K562 (cell line): ENCODE data around the gene CSNK1G2. TPM values are rescaled to one million over a fixed set of nuclear protein-coding genes. Genes with fewer than 3 reads are reported as not detected.

Source experiments
- ATAC-seq: fragments of 200-7000 bp; cut with Tn5 transposase; 3 replicates; pipeline ENCODE4 v1.9.1; 2020; ENCODE audit warnings: moderate library complexity
- BruUV-seq: library from RNA; stranded (reverse); fragments of 400-500 nt; replicated peaks from 2 replicates; lab custom pipeline; 2021; lab: Mats Ljungman, UMichigan
- CTCF ChIA-PET: fragments of 300-600 bp; formaldehyde crosslinking; extraction: SDS; loops from one replicate; lab custom pipeline; 2021; ENCODE audit warnings: low intra/inter-chr PET ratio; lab: Yijun Ruan, JAX
- POLR2A ChIA-PET: fragments of 300-600, 350-650 bp; sonication (Branson Sonifier 250); formaldehyde crosslinking; extraction: SDS; loops from one replicate; lab custom pipeline; 2021; ENCODE audit warnings: antibody characterized with exemption, inconsistent platforms; lab: Yijun Ruan, JAX
- DNase-seq, 4 experiments: peaks; one replicate each; pipeline versions ENCODE4 v3.0.0 to v3.0.0-alpha.2; 2011 to 2018; ENCODE audit warnings: low spot score in 3 of 4, mixed read lengths in 3 of 4; ENCODE audit errors: extremely low read depth in 1 of 4
- FAIRE-seq: peaks from 2 replicates; lab custom pipeline; 2011; peaks lifted over from hg19 to GRCh38; lab: Jason Lieb, UNC
- H2AFZ ChIP-seq: 2 replicates; pipeline ENCODE4 v1.6.0; 2011; ENCODE audit warnings: low read depth, low read length, control low read depth, inconsistent platforms
- H3K27ac ChIP-seq: fragments of 200-600 bp; 3 replicates; pipeline ENCODE4 v1.8.0; 2011; ENCODE audit warnings: low read depth, mild to moderate bottlenecking, control low read depth, inconsistent platforms, low read length, moderate library complexity, mixed read lengths; ENCODE audit errors: extremely low read depth
- H3K27me3 ChIP-seq, 2 experiments: fragments of 300-600 bp in 1 of 2; 2 replicates in 1 of 2; 3 replicates in 1 of 2; pipeline versions ENCODE4 v1.6.0 to v1.8.0; 2011; ENCODE audit warnings: inconsistent platforms in 2 of 2, low read length in 2 of 2, mild to moderate bottlenecking in 1 of 2, mixed read lengths in 1 of 2, moderate library complexity in 1 of 2; ENCODE audit not compliant: control insufficient read depth in 2 of 2, insufficient read depth in 2 of 2
- H3K36me3 ChIP-seq: fragments of 300-600 bp; 3 replicates; pipeline ENCODE4 v1.8.0; 2011; ENCODE audit warnings: mild to moderate bottlenecking, low read length, inconsistent platforms; ENCODE audit not compliant: control insufficient read depth, insufficient read depth
- H3K4me1 ChIP-seq, 2 experiments: fragments of 200-600 bp in 1 of 2; replicated peaks in 1 of 2; 2 replicates in 1 of 2; 3 replicates in 1 of 2; pipeline versions ENCODE4 v1.5.1 to v1.8.0; 2011; ENCODE audit warnings: inconsistent platforms in 2 of 2, low read length in 2 of 2, mild to moderate bottlenecking in 1 of 2, mixed read lengths in 1 of 2, moderate library complexity in 1 of 2; ENCODE audit not compliant: control insufficient read depth in 2 of 2, insufficient read depth in 2 of 2
- H3K4me2 ChIP-seq: 2 replicates; pipeline ENCODE4 v1.6.1; 2011; ENCODE audit warnings: low read length, control low read depth, inconsistent platforms, mixed read lengths; ENCODE audit not compliant: insufficient read depth
- H3K4me3 ChIP-seq: fragments of 200-600 bp; sonication (generic), shearing (Covaris generic); 2 replicates; pipeline ENCODE4 v1.5.1; 2016; ENCODE audit warnings: control low read depth, inconsistent platforms
- H3K79me2 ChIP-seq: fragments of 200-600 bp; 3 replicates; pipeline ENCODE4 v1.8.0; 2011; ENCODE audit warnings: low read length, inconsistent platforms; ENCODE audit not compliant: control insufficient read depth, insufficient read depth
- H3K9ac ChIP-seq, 2 experiments: 2 replicates each; pipeline versions ENCODE4 v1.6.0 to v1.6.1; 2011; ENCODE audit warnings: low read depth in 2 of 2, low read length in 2 of 2, control low read depth in 1 of 2, inconsistent platforms in 1 of 2, mild to moderate bottlenecking in 1 of 2, mixed read lengths in 1 of 2; ENCODE audit not compliant: insufficient read depth in 1 of 2
- H3K9me1 ChIP-seq: one replicate; pipeline ENCODE4 v1.6.0; 2011; ENCODE audit warnings: inconsistent platforms, mild to moderate bottlenecking, low read length, moderate library complexity; ENCODE audit not compliant: control insufficient read depth, insufficient read depth
- H3K9me3 ChIP-seq: replicated peaks from 2 replicates; pipeline ENCODE4 v1.5.1; 2011; ENCODE audit warnings: low read depth, low read length, inconsistent platforms; ENCODE audit not compliant: control insufficient read depth, insufficient read depth
- H4K20me1 ChIP-seq: replicated peaks from 2 replicates; pipeline ENCODE4 v1.6.1; 2011; ENCODE audit warnings: low read length, inconsistent platforms, mixed read lengths; ENCODE audit not compliant: control insufficient read depth, insufficient read depth
- ADNP ChIP-seq: fragments of 200-800 bp; sonication (Bioruptor generic); IDR thresholded peaks from 2 replicates; pipeline ENCODE4 v1.6.1; 2016; ENCODE audit warnings: missing genetic modification characterization, missing compliant biosample characterization
- BCOR ChIP-seq: fragments of 450-650 bp; IDR thresholded peaks from 2 replicates; pipeline ENCODE4 v1.6.1; 2016
- DDX20 ChIP-seq: fragments of 450-650 bp; IDR thresholded peaks from 2 replicates; pipeline ENCODE4 v1.6.1; 2016; ENCODE audit warnings: missing genetic modification characterization, low read depth, mild to moderate bottlenecking, missing compliant biosample characterization, moderate library complexity
- NFRKB ChIP-seq: fragments of 450-650 bp; IDR thresholded peaks from 2 replicates; pipeline ENCODE4 v1.6.1; 2016; ENCODE audit warnings: low read depth
- RBM25 ChIP-seq: fragments of 200-400 bp; formaldehyde crosslinking; IDR thresholded peaks from 2 replicates; pipeline ENCODE4 v1.6.1; 2018; ENCODE audit warnings: low read length, low read depth, moderate library complexity; ENCODE audit not compliant: severe bottlenecking
- ZFPM2 ChIP-seq: fragments of 250-450 bp; sonication (Bioruptor Pico); IDR thresholded peaks from 2 replicates; pipeline ENCODE4 v1.5.1; 2022; ENCODE audit warnings: mild to moderate bottlenecking
- ZZZ3 ChIP-seq: fragments of 450-650 bp; IDR thresholded peaks from 2 replicates; pipeline ENCODE4 v1.6.1; 2016; ENCODE audit warnings: antibody characterized with exemption, mild to moderate bottlenecking, moderate library complexity
- WGBS: fragments of 100-300 bp; shearing (Covaris generic); methylation state at CpG from one replicate; pipeline ENCODE4 v1.1.6; 2016; ENCODE audit warnings: low coverage, mixed read lengths; ENCODE audit not compliant: insufficient coverage; ENCODE audit errors: missing lambda C conversion rate; 5-methylcytosine and 5-hydroxymethylcytosine counted together
- in situ Hi-C: fragments of 300-500 bp; cut with MboI; formaldehyde crosslinking; loops from 4 replicates; pipeline ENCODE4 v1.15.0; 2018; ENCODE audit warnings: inconsistent platforms, mixed read lengths
- intact Hi-C: fragments of 100-400 bp; cut with micrococcal nuclease; formaldehyde crosslinking; loops from 2 replicates; pipeline ENCODE4 v1.14.2; 2022
- polyA plus RNA-seq, 8 experiments: library from polyadenylated mRNA; depleted of rRNA in 4 of 8; stranded (reverse) in 5 of 8; unstranded in 3 of 8; fragments of >200 nt; fragmentation: Nextera tagmentation in 2 of 8; fragmentation: Illumina TruSeq in 1 of 8; extraction: Ambion mirVana in 2 of 8; extraction: Trizol in 1 of 8; gene quantifications; 2 replicates each; pipeline versions ENCODE4 v1.2.1 to v1.2.3, GENCODE V29; 2011 to 2014; ENCODE audit warnings: inconsistent platforms in 1 of 8, missing spikeins in 1 of 8
- total RNA-seq, 7 experiments: library from RNA; depleted of rRNA in 6 of 7; stranded (reverse); fragments of >200 nt in 6 of 7; fragmentation: Illumina TruSeq in 2 of 7; extraction: Trizol in 2 of 7; gene quantifications; 2 replicates each; pipeline versions ENCODE4 v1.2.1 to v1.2.3, GENCODE V29; 2011 to 2021; ENCODE audit warnings: low replicate concordance in 1 of 7
- TF ChIP-seq, protein P1 (sequence below), 3 experiments: fragments of 200-800 bp in 1 of 3; sonication (Bioruptor generic) in 1 of 3; sonication (generic) in 1 of 3; formaldehyde crosslinking in 1 of 3; IDR thresholded peaks; 2 replicates each; pipeline versions ENCODE4 v1.6.1 to v1.8.0; 2016 to 2022; ENCODE audit warnings: mild to moderate bottlenecking in 2 of 3, missing compliant biosample characterization in 2 of 3, missing genetic modification characterization in 2 of 3, missing genetic modification reagents in 1 of 3
- TF ChIP-seq, protein P2 (sequence below): fragments of 200-800 bp; sonication (Bioruptor generic); IDR thresholded peaks from 2 replicates; pipeline ENCODE4 v1.6.1; 2017; ENCODE audit warnings: missing genetic modification characterization, missing compliant biosample characterization

Gene CSNK1G2
- total and polyA plus RNA-seq, 9 of the 15 experiments (the other 6 are each of a cell fraction or from before 2014, with no cell fraction given) = 0.48 to 119 (median 49.5) TPM

- no TSS peak for BruUV-seq
- Histone ChIP-seq H4K20me1 (no peaks in the 10 kb centered on the region), H3K36me3 (no peaks in the 10 kb centered on the region), H3K9ac (no peak overlapping the region), H3K9me3 (no peaks in the 10 kb centered on the region), H3K27me3 (no peaks in the 10 kb centered on the region), H3K4me1 (no peaks in the 10 kb centered on the region; a peak in 1 of 5 replicates), H2AFZ (no peak overlapping the region), H3K27ac (no peak overlapping the region), H3K4me2 (no peak overlapping the region), H3K9me1 (no peaks in the 10 kb centered on the region), H3K4me3 (no peak overlapping the region), H3K79me2 (no peaks in the 10 kb centered on the region)
- 76% methylated on average over 8 of the region's 10 CpGs for WGBS
- FAIRE-seq = no peak
- in situ Hi-C loops (no loop called here), intact Hi-C loops (no loop called here)
- DNase-seq = no peak
- peak; percentile 55; the same call in 1 of the 2 replicates for TF ChIP-seq ADNP (tag)
- TF ChIP-seq ZZZ3 = no peak
- TF ChIP-seq DDX20 (tag) = no peak
- no peak for TF ChIP-seq NFRKB
- TF ChIP-seq, protein P1, sequence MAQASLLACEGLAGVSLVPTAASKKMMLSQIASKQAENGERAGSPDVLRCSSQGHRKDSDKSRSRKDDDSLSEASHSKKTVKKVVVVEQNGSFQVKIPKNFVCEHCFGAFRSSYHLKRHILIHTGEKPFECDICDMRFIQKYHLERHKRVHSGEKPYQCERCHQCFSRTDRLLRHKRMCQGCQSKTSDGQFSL (CRISPR knock-in tag; IDR thresholded peaks at IDR 0.05) = peak; percentile 87
- TF ChIP-seq, protein P1 (tag; IDR thresholded peaks at IDR 0.05) = peak in 1 of 2 experiments; percentile 80; a peak in 2 of 4 replicates
- TF ChIP-seq ZFPM2 = no peak
- TF ChIP-seq, protein P2, sequence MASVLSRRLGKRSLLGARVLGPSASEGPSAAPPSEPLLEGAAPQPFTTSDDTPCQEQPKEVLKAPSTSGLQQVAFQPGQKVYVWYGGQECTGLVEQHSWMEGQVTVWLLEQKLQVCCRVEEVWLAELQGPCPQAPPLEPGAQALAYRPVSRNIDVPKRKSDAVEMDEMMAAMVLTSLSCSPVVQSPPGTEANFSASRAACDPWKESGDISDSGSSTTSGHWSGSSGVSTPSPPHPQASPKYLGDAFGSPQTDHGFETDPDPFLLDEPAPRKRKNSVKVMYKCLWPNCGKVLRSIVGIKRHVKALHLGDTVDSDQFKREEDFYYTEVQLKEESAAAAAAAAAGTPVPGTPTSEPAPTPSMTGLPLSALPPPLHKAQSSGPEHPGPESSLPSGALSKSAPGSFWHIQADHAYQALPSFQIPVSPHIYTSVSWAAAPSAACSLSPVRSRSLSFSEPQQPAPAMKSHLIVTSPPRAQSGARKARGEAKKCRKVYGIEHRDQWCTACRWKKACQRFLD (CRISPR knock-in tag) = no peak
- peak; percentile 58 for TF ChIP-seq RBM25
- 0 out of 2 replicates have a peak, but pooled peaks have one; percentile 43 for TF ChIP-seq BCOR
- ChIA-PET CTCF (no interaction called here), POLR2A (no interaction called here)
- ATAC-seq = no peak
Observed at GRCh38 chr19:2026770-2027169, 85.8 kb downstream of the CSNK1G2 start.
